ENCODE results near the gene NCAPD3.

DNA sequence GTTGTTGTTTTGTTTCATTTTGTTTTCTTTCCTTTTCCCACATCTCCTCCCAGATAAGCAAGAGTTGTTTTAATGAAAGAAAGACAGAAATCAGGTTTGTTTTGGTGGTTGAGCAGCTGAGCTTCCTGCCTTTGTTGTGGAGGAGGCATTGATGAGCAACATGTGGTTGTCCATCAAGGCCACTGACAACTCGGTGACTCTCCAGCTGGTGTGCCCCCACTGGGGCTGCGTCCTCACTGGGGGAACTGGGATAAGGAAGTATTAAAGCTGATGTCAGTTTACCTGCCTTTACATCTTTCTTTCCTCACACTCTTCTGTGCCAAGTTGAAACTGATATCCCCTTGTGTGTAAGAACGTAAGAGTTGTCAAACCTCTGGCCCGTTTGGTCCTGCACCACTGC lies 6.6 kb upstream of the NCAPD3 start:
- TF ChIP-seq, protein P1, sequence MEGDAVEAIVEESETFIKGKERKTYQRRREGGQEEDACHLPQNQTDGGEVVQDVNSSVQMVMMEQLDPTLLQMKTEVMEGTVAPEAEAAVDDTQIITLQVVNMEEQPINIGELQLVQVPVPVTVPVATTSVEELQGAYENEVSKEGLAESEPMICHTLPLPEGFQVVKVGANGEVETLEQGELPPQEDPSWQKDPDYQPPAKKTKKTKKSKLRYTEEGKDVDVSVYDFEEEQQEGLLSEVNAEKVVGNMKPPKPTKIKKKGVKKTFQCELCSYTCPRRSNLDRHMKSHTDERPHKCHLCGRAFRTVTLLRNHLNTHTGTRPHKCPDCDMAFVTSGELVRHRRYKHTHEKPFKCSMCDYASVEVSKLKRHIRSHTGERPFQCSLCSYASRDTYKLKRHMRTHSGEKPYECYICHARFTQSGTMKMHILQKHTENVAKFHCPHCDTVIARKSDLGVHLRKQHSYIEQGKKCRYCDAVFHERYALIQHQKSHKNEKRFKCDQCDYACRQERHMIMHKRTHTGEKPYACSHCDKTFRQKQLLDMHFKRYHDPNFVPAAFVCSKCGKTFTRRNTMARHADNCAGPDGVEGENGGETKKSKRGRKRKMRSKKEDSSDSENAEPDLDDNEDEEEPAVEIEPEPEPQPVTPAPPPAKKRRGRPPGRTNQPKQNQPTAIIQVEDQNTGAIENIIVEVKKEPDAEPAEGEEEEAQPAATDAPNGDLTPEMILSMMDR (conservative IDR thresholded peaks at IDR 0.05; ENCODE audit: low read depth, low read length) = no peak
- TF ChIP-seq EZH2 (IDR thresholded peaks at IDR 0.05; ENCODE audit: low read length, unreplicated experiment) = no peak

Data from PC-3 (cell line).